Activated T-cell treated with anti-CD3 and anti-CD28 coated beads, Interleukin-2, amount 50 U/mL, for 72 hours (primary cell): Measurements from ENCODE around the gene SMYD5. TPM values are rescaled to one million over a fixed set of nuclear protein-coding genes. Genes with fewer than 3 reads are reported as not detected.

Experiments
- ATAC-seq, 2 donors: fragments of 150-1000 bp; cut with Tn5 transposase; replicated peaks in 1 of 2; 2 replicates each; pipeline ENCODE4 v1.10.0; 2021; ENCODE audit warnings: moderate library complexity in 2 of 2, mild to moderate bottlenecking in 1 of 2
- DNase-seq, 2 donors: peaks; one replicate each; pipeline ENCODE4 v3.0.0; 2021 to 2022; ENCODE audit warnings: mixed read lengths in 1 of 2
- H3K27ac Mint-ChIP-seq: one replicate; pipeline ENCODE4 v1.8.0; 2022; ENCODE audit warnings: mild to moderate bottlenecking, moderate library complexity, mixed read lengths
- H3K27me3 Mint-ChIP-seq: one replicate; pipeline ENCODE4 v1.8.0; 2022; ENCODE audit warnings: low read depth, mixed read lengths
- H3K36me3 Mint-ChIP-seq, 2 donors: one replicate each; pipeline ENCODE4 v1.8.0; 2022; ENCODE audit warnings: mixed read lengths in 2 of 2, mild to moderate bottlenecking in 1 of 2; ENCODE audit not compliant: insufficient read depth in 2 of 2
- H3K4me1 Mint-ChIP-seq: one replicate; pipeline ENCODE4 v1.8.0; 2022; ENCODE audit warnings: low read depth, mixed read lengths
- H3K4me3 Mint-ChIP-seq, 2 donors: one replicate each; pipeline ENCODE4 v1.8.0; 2022; ENCODE audit warnings: mild to moderate bottlenecking in 2 of 2, mixed read lengths in 2 of 2, moderate library complexity in 2 of 2
- H3K9me3 Mint-ChIP-seq, 2 donors: one replicate each; pipeline ENCODE4 v1.8.0; 2022; ENCODE audit warnings: mixed read lengths in 2 of 2
- total RNA-seq, 2 donors: library from RNA; stranded (reverse); gene quantifications; one replicate each; pipeline ENCODE4 v1.2.3, GENCODE V29; 2022

The SMYD5 gene
- total RNA-seq, 2 donors from 2014 or later = 32.5 to 35.4 TPM

DNA sequence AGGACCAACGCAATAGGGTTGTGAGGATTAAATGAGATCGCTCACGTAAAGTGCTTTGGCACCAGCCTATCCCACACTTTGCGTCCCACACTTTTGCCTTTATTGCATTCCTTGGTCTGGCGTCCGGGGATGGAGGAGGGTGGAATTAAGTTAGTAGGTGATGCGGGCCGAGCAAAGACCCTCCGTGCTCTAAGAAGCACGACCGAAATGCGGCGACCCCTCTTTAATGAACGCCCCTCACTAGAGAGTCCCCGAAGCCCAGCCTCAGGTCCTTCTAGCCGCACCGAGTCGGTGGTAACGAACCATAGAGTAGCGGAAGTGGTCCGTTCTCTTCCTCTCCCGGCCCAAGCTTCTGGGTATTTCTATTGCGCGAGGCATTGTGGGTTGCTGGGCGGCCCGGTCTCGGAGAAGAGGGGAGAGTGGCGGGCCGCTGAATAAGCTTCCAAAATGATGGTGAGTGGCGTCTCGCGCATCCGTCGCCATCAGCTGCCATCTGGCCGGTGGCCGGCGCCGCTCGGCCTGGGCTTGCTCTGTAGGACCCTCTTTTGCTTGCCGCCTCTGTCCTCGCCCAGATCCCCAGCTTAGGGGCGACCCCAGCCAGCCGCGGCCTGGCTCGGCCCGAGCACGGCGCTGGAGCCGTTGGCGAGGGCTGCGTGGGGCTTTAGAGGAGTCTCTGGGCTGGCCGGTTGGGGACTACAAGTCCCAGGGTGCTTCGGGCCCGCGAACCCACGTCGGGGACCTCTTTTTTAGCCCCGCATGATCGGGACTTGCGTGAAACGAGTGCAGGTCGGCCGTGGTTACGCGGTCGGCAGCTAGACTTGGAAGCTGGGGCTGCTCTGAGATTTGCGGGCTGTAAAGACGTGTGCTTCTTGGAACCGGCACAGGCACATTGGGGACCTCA, 20.1 kb downstream of the SMYD5 start, which contains the start of gene CCT7:
Gene CCT7, plus strand, starts transcription at position 377 of the 901 bp plus-strand sequence. Its CDS starts 71 bp downstream, at position 448.
- Mint-ChIP-seq H3K36me3 (peaks cover 7 to 8% of the 10 kb centered on the region in 2 donors), H3K4me3 (peak within 1 kb of the TSS; percentile 96 to 97), H3K27ac (peak within 1 kb of the TSS; percentile 96), H3K27me3 (no peaks in the 10 kb centered on the region), H3K4me1 (peaks cover 41% of the 10 kb centered on the region), H3K9me3 (no peaks in the 10 kb centered on the region)
- peak; percentile 72 to 76 for ATAC-seq
- DNase-seq = peak; percentile 87 to 91

GRCh38 chr2:73235315-73236028, 21.4 kb downstream of the SMYD5 start:
- Mint-ChIP-seq H3K9me3 (no peaks in the 10 kb centered on the region), H3K36me3 (peaks cover 8 to 11% of the 10 kb centered on the region in 2 donors), H3K4me1 (peaks cover 47% of the 10 kb centered on the region), H3K4me3 (peak overlapping the region; percentile 96 to 97), H3K27ac (peak overlapping the region; percentile 96), H3K27me3 (no peaks in the 10 kb centered on the region)
- DNase-seq (no peak), ATAC-seq (no peak)

DNA sequence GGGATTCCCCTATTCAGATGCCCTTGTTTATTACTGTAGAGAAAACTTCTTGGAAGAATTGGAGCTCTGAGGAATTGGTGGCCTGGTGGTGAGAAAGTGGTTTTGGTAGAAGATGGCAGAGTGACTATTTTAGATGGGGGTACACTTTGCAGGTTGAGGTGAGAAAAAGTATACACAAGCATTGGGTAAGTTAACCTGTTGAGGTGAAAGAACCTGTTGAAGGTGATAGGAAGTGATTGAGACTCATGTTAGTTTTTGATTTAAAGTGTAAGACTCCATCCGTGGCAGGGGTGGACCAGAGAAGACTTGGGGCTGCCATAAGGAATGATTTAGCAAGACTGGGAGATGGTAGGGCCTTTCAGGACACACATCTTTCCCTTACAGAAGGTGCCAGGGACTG, 23.1 kb downstream of the SMYD5 start:
- H3K27ac Mint-ChIP-seq = peak overlapping the region; percentile 96
- ATAC-seq (no peak), DNase-seq (no peak)
- H3K36me3 Mint-ChIP-seq = peaks cover 8 to 18% of the 10 kb centered on the region in 2 donors
- peaks cover 47% of the 10 kb centered on the region for H3K4me1 Mint-ChIP-seq
- H3K9me3 Mint-ChIP-seq = no peaks in the 10 kb centered on the region
- peak overlapping the region; percentile 96 to 97 for H3K4me3 Mint-ChIP-seq
- no peaks in the 10 kb centered on the region for H3K27me3 Mint-ChIP-seq

GRCh38 chr2:73238149-73238548, 24.1 kb downstream of the SMYD5 start:
- ATAC-seq (no peak), DNase-seq (no peak)
- no peaks in the 10 kb centered on the region for H3K27me3 Mint-ChIP-seq
- H3K36me3 Mint-ChIP-seq = peaks cover 8 to 18% of the 10 kb centered on the region in 2 donors
- peak overlapping the region; percentile 90 for H3K27ac Mint-ChIP-seq
- H3K4me3 Mint-ChIP-seq = peak overlapping the region in 1 of 2 donors; percentile 51
- H3K9me3 Mint-ChIP-seq = no peaks in the 10 kb centered on the region
- H3K4me1 Mint-ChIP-seq = peaks cover 47% of the 10 kb centered on the region

DNA sequence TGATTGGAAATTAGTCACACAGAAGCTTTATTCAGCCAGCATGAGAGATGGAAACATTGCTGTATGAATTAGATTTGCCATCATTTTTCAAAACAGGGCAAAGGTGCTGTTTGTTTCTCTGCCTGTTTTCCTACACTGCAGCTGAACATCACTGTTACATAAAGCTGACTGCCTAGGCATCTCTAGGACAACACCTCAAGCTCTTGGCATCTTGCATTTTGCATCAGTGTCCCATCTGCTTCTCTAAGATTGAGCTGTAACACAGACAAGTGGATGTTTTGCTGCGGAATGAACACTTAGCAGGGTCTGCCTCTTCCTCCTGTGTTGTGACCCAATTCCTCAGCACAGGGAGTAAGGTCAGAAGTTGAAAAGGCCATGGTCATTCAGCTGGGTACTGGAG, 24.9 kb downstream of the SMYD5 start:
- H3K4me1 Mint-ChIP-seq = peaks cover 51% of the 10 kb centered on the region
- peaks cover 8 to 18% of the 10 kb centered on the region in 2 donors for H3K36me3 Mint-ChIP-seq
- H3K27me3 Mint-ChIP-seq = no peaks in the 10 kb centered on the region
- no peak for DNase-seq
- peak overlapping the region; percentile 90 for H3K27ac Mint-ChIP-seq
- H3K9me3 Mint-ChIP-seq = no peaks in the 10 kb centered on the region
- ATAC-seq = no peak
- no peak overlapping the region for H3K4me3 Mint-ChIP-seq

DNA sequence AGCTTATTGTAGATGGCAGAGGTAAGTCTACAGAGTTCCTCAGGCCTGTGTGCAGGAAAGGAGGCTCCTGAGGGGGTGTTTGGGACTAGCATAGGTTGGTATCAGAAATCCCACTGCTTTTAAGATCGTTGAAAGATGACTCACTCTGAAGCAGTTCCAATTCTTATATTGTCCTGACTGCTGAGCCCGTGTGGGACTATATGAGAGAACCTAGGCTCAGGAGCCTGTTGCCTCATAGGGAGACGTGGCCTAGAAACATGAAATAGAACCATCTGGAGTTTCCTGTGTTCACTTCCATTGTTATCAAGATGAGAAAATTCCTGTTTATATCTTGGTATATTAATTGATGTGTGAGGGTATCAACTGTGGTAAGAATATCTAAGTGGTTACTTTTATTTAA, 25.7 kb downstream of the SMYD5 start:
- ATAC-seq = no peak
- no peaks in the 10 kb centered on the region for H3K27me3 Mint-ChIP-seq
- peaks cover 56% of the 10 kb centered on the region for H3K4me1 Mint-ChIP-seq
- peak overlapping the region; percentile 90 for H3K27ac Mint-ChIP-seq
- H3K9me3 Mint-ChIP-seq = no peaks in the 10 kb centered on the region
- peaks cover 8 to 21% of the 10 kb centered on the region in 2 donors for H3K36me3 Mint-ChIP-seq
- H3K4me3 Mint-ChIP-seq = no peak overlapping the region
- DNase-seq = no peak

GRCh38 chr2:73243884-73244570, 30.0 kb downstream of the SMYD5 start:
- peaks cover 17 to 33% of the 10 kb centered on the region in 2 donors for H3K36me3 Mint-ChIP-seq
- peak overlapping the region; percentile 70 for H3K27ac Mint-ChIP-seq
- peaks cover 26% of the 10 kb centered on the region for H3K4me1 Mint-ChIP-seq
- DNase-seq (no peak), ATAC-seq (no peak)
- no peaks in the 10 kb centered on the region for H3K9me3 Mint-ChIP-seq
- H3K27me3 Mint-ChIP-seq = no peaks in the 10 kb centered on the region
- H3K4me3 Mint-ChIP-seq = no peak overlapping the region

DNA sequence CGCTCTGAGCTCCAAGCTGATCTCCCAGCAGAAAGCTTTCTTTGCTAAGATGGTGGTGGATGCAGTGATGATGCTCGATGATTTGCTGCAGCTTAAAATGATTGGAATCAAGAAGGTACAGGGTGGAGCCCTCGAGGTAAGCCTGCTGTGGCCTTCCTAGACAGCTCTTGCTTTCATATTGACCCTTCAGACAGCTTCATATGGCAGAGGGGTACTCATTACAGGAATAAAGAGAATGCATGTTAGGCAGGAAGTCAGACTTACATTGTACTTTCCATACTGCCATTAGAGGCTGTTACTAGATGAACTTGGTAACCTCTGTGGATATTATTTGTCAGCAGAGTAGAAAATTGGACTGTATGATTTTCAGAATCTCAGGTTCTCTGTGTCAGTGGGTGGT, 30.5 kb downstream of the SMYD5 start:
- peaks cover 19 to 35% of the 10 kb centered on the region in 2 donors for H3K36me3 Mint-ChIP-seq

GRCh38 chr2:73246850-73247249, 32.8 kb downstream of the SMYD5 start:
- Mint-ChIP-seq H3K27me3 (no peaks in the 10 kb centered on the region), H3K4me1 (peaks cover 19% of the 10 kb centered on the region), H3K36me3 (peaks cover 21 to 32% of the 10 kb centered on the region in 2 donors), H3K4me3 (no peak overlapping the region), H3K27ac (peak overlapping the region; percentile 66), H3K9me3 (no peaks in the 10 kb centered on the region)
- no peak for ATAC-seq
- no peak for DNase-seq

More for the DNA sequence above, 30.5 kb downstream of the SMYD5 start:
- DNase-seq (no peak), ATAC-seq (peak; percentile 55 to 90)
- Mint-ChIP-seq H3K9me3 (no peaks in the 10 kb centered on the region), H3K27me3 (no peaks in the 10 kb centered on the region), H3K4me3 (no peak overlapping the region), H3K27ac (peak overlapping the region; percentile 70), H3K4me1 (peaks cover 21% of the 10 kb centered on the region)

DNA sequence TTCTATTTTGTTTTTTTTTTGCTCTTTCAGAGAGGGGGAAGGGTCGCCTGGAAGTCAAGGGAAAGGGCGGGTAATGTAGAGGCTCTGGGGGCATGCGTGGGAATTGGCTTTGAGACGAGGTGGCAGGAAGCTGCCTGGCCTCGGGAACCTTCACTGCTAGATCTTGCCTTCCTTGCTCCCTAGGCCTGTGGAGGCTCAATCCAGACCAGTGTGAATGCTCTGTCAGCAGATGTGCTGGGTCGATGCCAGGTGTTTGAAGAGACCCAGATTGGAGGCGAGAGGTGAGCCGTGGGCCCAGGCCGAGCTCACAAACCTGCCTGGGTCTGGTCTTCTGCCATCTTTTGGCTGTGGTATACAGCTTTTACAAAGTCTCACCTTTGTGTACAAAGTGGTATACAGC, 35.6 kb downstream of the SMYD5 start:
- H3K4me1 Mint-ChIP-seq = peaks cover 8% of the 10 kb centered on the region

DNA sequence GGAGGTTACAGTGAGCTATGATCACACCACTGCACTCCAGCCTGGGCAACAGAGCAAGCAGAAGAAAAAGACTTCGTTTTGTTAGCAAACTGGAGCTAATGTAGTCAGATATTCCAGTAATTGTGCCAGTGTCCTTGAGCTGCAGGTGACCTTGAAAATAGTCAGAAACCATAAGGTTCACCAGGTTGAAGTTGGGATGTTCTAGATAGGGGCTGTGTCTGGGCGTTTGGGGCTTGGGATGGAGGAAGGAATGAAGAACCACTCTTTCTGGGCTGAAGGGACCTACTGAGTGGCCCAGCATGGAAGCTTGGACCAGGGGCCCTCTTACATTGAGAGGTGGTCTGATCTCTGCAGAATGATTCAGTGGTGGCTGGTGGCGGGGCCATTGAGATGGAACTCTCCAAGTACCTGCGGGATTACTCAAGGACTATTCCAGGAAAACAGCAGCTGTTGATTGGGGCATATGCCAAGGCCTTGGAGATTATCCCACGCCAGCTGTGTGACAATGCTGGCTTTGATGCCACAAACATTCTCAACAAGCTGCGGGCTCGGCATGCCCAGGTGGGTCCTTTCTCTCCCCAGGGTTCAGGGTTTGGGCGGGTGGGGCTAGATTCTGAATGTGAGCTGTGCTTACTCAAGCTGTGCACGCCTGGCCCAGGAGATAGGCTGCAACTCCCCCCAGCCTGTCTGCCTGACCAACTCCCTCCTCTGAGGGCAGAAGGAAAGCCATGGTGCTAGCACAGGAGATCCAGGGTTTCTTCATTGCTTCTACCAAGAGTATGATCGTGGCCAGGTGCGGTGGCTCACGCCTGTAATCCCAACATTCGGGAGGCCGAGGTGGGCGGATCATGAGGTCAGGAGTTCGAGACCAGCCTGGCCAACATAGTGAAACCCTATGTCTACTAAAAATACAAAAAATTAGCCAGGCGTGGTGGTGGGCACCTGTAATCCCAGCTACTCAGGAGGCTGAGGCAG, 37.1 kb downstream of the SMYD5 start:
- Mint-ChIP-seq H3K36me3 (peaks cover 14 to 27% of the 10 kb centered on the region in 2 donors), H3K9me3 (no peaks in the 10 kb centered on the region), H3K4me1 (peaks cover 5% of the 10 kb centered on the region), H3K27ac (no peak overlapping the region), H3K4me3 (no peak overlapping the region), H3K27me3 (no peaks in the 10 kb centered on the region)
- ATAC-seq (no peak), DNase-seq (no peak)

More for the DNA sequence above, 35.6 kb downstream of the SMYD5 start:
- peaks cover 21 to 32% of the 10 kb centered on the region in 2 donors for H3K36me3 Mint-ChIP-seq
- H3K9me3 Mint-ChIP-seq = no peaks in the 10 kb centered on the region
- H3K27ac Mint-ChIP-seq = peak overlapping the region; percentile 89
- no peaks in the 10 kb centered on the region for H3K27me3 Mint-ChIP-seq
- H3K4me3 Mint-ChIP-seq = no peak overlapping the region
- DNase-seq (no peak), ATAC-seq (no peak)
